Activated CD4-positive, alpha-beta T cell treated with anti-CD3 and anti-CD28 coated beads for 1 hour (primary cell): ENCODE measurements around the gene NFE2L2.
A peak's percentile ranks its signal among the peaks of the same experiment; 100 is the strongest.
"Not testable (repeated sequence)": the region's sequence is repeated elsewhere in the genome, so short reads cannot be mapped to it uniquely, and the experiment has no call there.

Source experiments
- DNase-seq: peaks from one replicate; pipeline ENCODE4 v3.0.0-alpha.2; 2020

Gene NFE2L2

GRCh38 chr2:177232098-177232704 lies 32.3 kb downstream of the NFE2L2 start:
- no peak for DNase-seq

- DNase-seq = no peak
Measured at GRCh38 chr2:177231270-177231669, 33.3 kb downstream of the NFE2L2 start.

DNA sequence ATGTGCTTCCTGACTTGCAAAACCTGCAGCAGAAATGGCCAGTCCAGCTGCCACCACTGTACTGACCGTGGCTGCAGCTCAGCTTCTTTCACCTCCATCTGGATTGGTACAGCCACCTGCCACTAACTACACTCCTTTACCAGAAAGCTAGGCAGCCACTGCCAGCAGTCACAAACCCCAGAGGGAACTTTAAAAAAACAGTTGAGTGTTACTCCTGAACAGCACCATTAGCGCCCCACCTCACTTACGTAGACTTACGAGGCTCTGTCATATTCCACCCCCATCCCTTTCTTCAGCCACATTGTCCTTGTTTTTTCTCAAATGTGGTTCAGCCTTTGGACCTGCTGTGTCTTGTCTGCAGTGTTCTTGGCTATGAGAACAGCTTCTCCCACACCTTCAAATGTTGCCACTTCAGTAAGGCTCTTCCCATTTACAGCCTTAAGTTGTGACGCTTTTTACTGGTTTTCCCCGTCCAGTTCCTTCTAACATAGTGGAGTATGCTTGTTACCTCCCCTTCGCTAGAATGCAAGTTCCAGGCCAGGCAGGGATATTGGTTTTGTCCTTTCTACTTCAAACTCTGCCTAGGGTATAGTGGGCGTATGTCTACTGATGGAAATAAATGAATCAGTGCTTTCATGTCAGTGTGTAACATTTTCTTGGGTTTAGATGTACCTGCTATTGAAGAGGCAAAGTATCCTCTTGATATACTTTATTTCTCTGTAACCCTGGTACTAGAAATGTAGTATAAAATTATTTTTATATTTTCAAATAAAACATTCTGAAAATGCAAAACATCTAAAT lies 34.9 kb downstream of the NFE2L2 start:
- no peak for DNase-seq

DNA sequence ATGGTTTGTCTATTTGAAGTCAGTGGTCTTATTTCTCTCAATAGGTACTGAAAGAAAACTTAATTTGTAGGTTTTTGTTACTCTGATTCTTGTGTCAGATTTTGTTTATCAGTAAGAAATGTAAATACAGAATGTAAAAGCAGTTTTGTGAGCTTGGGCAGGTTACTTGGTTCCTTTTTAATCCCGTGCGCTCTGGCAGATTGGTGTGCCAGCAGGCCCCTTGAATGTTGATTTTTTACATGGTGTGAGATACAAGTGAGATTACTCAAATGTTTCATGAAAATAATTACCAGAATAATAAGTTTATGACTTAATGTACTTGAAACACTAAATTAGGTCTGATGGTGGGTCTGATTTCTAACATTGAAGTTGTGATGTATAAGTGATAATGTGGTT lies 38.6 kb downstream of the NFE2L2 start:
- no peak for DNase-seq

DNA sequence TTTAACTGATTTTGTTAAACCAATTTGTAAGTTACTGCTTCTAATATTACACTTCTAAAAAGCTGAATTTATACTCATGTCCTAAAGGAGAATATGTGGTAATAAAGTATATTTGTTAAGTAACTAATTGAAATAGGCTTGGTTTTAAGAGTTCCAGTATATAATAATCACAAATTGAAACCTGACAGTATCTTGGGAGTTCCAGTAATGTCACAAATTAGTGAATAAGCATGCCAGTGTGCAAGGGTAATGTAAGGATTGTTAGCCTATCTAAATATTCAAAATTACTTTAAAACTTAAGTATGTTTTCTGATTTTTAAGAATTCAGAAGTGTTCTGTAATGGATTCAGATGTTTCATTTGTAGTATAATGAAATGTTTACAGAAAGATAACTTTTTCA lies 41.1 kb downstream of the NFE2L2 start:
- not testable (repeated sequence) for DNase-seq

DNA sequence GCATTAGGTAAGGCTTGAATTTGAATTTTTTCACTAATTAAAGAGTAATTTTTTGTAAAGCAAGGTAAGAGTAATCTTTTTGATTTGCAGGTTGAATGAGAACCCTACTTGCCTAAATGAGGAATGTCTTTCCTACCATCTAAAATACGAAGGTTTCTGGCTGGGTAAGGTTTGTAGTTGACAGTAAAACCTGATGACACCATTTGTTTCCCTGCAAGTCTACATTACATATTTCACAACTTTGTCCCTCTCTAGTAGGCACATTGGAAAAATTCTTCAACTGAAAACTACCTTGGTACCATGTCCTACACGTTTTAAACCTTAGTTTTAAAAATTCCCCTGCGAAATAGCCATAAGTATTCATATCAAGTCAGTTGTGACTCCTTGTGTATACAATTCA lies 42.6 kb downstream of the NFE2L2 start:
- no peak for DNase-seq

GRCh38 chr2:177221534-177221933 lies 43.0 kb downstream of the NFE2L2 start:
- no peak for DNase-seq

DNA sequence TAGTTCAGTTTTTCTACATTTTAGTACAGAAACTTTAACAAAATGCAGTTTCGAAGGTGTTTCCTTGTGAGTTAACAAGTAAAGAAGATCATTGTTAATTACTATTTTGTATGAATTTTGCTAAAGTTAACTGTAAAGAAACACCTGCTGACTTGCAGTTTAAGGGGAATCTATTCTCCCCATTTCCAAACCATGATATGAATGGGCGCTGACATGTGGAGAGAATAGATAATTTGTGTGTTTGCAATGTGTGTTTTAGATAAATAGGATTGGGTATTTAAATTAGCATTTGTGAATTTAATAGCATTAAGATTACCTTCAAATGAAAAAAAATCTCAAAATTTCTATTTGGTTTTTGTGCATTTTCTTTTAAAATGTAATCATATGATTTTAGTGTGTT lies 44.7 kb downstream of the NFE2L2 start:
- not testable (repeated sequence) for DNase-seq

GRCh38 chr2:177217247-177217843 lies 47.2 kb downstream of the NFE2L2 start:
- no peak for DNase-seq

DNA sequence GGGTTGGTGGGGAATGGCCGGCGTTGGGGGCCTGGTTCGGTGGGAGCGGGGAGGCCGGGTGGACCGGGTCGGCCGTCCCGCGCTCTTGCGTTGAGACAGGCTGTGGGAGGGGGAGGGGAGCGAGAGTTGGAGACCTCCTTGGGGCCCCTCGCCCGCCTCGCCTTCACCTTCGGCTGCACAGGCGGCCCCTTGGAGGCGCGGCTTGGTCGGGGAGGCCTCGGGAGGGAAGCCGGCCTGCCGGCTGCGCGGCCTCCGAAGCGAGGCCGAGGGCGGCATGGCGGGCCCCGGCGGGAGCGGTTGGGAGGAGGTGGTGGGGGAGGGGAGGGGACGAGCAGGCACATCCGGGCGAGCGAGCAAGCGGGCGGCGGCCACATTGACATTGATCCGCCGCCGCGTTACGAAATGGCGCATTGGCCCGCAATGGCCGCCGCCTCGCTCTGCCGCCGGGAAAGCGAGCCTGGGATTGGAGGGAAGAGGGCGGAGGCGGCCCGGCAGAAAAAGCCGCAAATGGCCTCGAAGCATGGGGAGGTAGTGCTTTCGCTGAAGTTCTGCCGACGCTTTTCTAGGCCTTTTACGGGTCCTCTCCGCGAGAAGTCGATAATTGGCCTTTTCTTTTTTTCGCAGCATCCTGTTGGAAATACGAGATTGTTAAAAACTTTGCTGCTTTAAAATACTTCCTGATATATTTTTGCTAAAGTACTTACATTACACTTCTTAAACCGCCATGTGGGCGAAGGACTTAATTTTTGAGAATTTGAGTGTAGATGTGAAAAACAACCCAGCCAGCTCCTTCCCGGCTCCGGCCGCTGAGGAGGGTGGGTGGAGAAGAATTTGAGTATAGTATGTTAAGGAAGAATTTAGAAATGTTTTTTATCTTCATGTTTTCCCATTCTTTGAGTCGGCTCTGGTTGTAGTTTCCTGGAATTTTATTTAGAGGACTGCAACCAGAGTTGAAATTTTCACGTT lies 51.4 kb downstream of the NFE2L2 start:
- peak; percentile 81 for DNase-seq

- peak; percentile 100 for DNase-seq
Measured at GRCh38 chr2:177212106-177212890, 52.2 kb downstream of the NFE2L2 start, which contains the start of gene HNRNPA3. HNRNPA3 (plus strand) TSS chr2:177212794; CDS start chr2:177212800, 6 bp downstream.

GRCh38 chr2:177211576-177212105 lies 52.9 kb downstream of the NFE2L2 start:
- no peak for DNase-seq

DNA sequence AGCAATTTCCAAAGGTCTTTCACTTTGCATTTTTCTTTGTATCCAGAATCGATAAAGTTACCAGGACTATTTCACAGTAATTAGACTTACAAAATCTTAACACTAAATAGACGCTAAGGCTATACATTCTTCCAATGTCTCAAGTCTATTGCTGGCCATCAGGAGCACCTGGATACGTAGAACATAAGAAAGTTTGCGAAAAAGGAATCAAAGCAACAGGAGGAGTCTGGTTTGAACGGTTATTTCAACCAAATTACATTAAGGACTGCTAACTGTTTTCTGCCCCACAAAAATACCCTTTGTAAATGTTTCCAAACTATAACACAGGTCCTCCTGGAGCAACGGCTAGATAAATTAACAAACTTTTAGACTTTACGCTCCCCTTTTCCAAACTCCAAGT lies 53.4 kb downstream of the NFE2L2 start:
- DNase-seq = no peak

- DNase-seq = no peak
Measured at GRCh38 chr2:177207101-177207500, 57.4 kb downstream of the NFE2L2 start.

GRCh38 chr2:177204417-177204816 lies 60.1 kb downstream of the NFE2L2 start:
- no peak for DNase-seq

GRCh38 chr2:177201919-177202346 lies 62.6 kb downstream of the NFE2L2 start:
- no peak for DNase-seq

DNA sequence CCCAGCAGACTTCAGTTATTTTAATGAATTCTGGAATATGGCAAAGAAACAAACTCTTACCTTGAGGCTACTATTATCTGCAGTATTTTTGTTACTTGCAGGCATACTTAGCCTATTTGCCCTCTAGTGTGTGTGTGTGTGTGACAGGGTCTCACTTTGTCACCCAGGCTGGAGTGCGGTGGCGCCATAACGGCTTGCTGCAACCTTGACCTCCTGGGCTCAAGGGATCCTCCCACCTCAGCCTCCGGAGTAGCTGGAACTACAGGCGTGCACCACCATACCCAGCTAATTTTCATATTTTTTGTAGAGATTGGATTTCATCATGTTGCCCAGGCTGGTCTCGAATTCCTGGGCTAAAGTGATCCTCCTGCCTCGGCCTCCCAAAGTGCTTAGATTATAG lies 64.1 kb downstream of the NFE2L2 start:
- DNase-seq = not testable (repeated sequence)

DNA sequence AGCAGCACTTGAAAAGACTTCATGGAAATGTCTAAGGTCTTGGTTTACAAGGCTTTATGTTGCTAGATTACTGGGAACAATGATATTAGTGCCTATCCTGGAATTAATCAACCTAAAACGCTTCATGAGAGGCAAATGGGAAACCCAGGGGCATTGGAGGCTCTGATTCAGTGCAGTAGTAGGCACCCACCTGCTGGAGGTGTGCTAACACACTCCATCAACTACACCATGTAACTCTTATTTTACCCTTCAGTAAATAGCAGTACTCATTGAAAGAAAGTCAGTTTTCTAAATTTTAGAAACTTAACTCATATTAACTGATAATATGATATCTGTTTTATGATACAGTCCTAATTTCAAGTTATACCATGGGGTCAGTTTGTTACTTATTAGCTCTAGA lies 69.3 kb downstream of the NFE2L2 start:
- DNase-seq = no peak

DNA sequence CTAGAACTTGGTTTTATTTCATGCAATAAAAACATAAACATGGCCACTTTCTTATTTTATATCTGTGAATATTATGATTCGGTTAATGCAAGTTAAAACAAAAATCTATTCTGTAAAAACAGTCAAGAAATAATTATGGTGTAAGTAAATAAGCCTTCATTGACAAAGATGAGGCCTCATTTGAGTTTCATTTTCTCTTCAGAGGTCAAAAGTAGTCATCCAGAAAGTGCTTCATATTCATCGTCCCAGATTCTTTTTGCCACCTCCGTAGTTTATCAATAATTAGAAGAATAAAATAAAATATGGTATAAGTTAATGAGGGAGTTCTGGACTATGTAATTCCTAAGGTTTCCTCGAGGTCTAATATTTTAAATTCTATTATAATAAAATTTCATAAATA lies 71.3 kb downstream of the NFE2L2 start:
- no peak for DNase-seq

GRCh38 chr2:177192788-177193187 lies 71.7 kb downstream of the NFE2L2 start:
- no peak for DNase-seq

- no peak for DNase-seq
Measured at GRCh38 chr2:177190941-177191340, 73.6 kb downstream of the NFE2L2 start.
